Fibroblast of pulmonary artery (primary cell): ENCODE results near the gene SPTBN1.
A peak's percentile ranks its signal among the peaks of the same experiment; 100 is the strongest.

Experiments
- DNase-seq: peaks from one replicate; pipeline ENCODE4 v3.0.0-alpha.2; 2010; ENCODE audit warnings: low read depth
- H3K4me3 ChIP-seq: replicated peaks from 2 replicates; pipeline ENCODE4 v1.5.1; 2011; ENCODE audit warnings: low read depth, mild to moderate bottlenecking, control low read depth, low read length, moderate library complexity
- CTCF ChIP-seq: IDR thresholded peaks from 2 replicates; pipeline ENCODE4 v1.5.1; 2011; ENCODE audit warnings: mild to moderate bottlenecking, control low read depth, low read length, inconsistent platforms; ENCODE audit errors: missing control alignments

Gene SPTBN1

GRCh38 chr2:54497763-54498680, 41.9 kb downstream of the SPTBN1 start:
- no peak overlapping the region for H3K4me3 ChIP-seq
- peak; percentile 34 for TF ChIP-seq CTCF
- DNase-seq: peak; percentile 50

GRCh38 chr2:54499661-54500060, 43.5 kb downstream of the SPTBN1 start:
- peak; percentile 73 for DNase-seq
- no peak for TF ChIP-seq CTCF
- H3K4me3 ChIP-seq: no peak overlapping the region

GRCh38 chr2:54500404-54501205, 44.5 kb downstream of the SPTBN1 start:
- DNase-seq: no peak
- no peak overlapping the region for H3K4me3 ChIP-seq
- no peak for TF ChIP-seq CTCF

GRCh38 chr2:54502731-54503130, 46.6 kb downstream of the SPTBN1 start:
- DNase-seq: no peak
- H3K4me3 ChIP-seq: no peak overlapping the region
- TF ChIP-seq CTCF: no peak

GRCh38 chr2:54503192-54503591, 47.1 kb downstream of the SPTBN1 start:
- no peak overlapping the region for H3K4me3 ChIP-seq
- DNase-seq: peak; percentile 60
- peak; percentile 55 for TF ChIP-seq CTCF

GRCh38 chr2:54503828-54504227, 47.7 kb downstream of the SPTBN1 start:
- H3K4me3 ChIP-seq: no peak overlapping the region
- no peak for DNase-seq
- no peak for TF ChIP-seq CTCF
